Heart right ventricle (tissue), 16 donors: ENCODE measurements around the gene NECTIN4. TPM values are rescaled to one million over a fixed set of nuclear protein-coding genes. Genes with fewer than 3 reads are reported as not detected.
A peak's percentile ranks its signal among the peaks of the same experiment; 100 is the strongest.

Experiments used
- ATAC-seq, 8 donors: fragments of 200-7000 bp; cut with Tn5 transposase; one replicate each; pipeline ENCODE4 v1.9.1; 2020; ENCODE audit warnings: mild to moderate bottlenecking in 8 of 8, moderate library complexity in 8 of 8, moderate number of reproducible peaks in 1 of 8
- DNase-seq, 2 donors: peaks; one replicate each; pipeline ENCODE4 v3.0.0-alpha.2; 2020
- H3K27ac ChIP-seq, 10 donors: fragments of 200-600 bp; sonication (generic) in 2 of 10; one replicate each; pipeline versions ENCODE4 v1.5.0 to v1.8.0; 2020 to 2022; ENCODE audit warnings: mild to moderate bottlenecking in 3 of 10
- H3K27me3 ChIP-seq, 7 donors: fragments of 200-600 bp; one replicate each; pipeline ENCODE4 v1.8.0; 2021 to 2022; ENCODE audit warnings: mild to moderate bottlenecking in 2 of 7
- H3K36me3 ChIP-seq, 9 donors: fragments of 200-600 bp; sonication (generic) in 1 of 9; one replicate each; pipeline versions ENCODE4 v1.5.0 to v1.8.0; 2020 to 2022; ENCODE audit warnings: mild to moderate bottlenecking in 2 of 9
- H3K4me1 ChIP-seq, 9 donors: fragments of 200-600 bp; sonication (generic) in 1 of 9; one replicate each; pipeline versions ENCODE4 v1.5.0 to v1.8.0; 2020 to 2022; ENCODE audit warnings: mild to moderate bottlenecking in 4 of 9
- H3K4me3 ChIP-seq, 10 donors: fragments of 200-600 bp; sonication (generic) in 2 of 10; one replicate each; pipeline versions ENCODE4 v1.5.0 to v1.8.0; 2020 to 2022; ENCODE audit warnings: mild to moderate bottlenecking in 7 of 10, moderate library complexity in 2 of 10
- H3K9me3 ChIP-seq, 11 donors: fragments of 200-600 bp in 10 of 11; sonication (generic) in 2 of 11; one replicate each; pipeline versions ENCODE4 v1.5.0 to v1.8.0; 2013 to 2022; ENCODE audit warnings: mild to moderate bottlenecking in 2 of 11, control low read depth in 1 of 11, moderate library complexity in 1 of 11
- WGBS, 2 donors: extraction: QIAGEN DNeasy Blood & Tissue Kit; methylation state at CpG; one replicate each; pipeline ENCODE4 v1.1.7; 2013; ENCODE audit warnings: inconsistent platforms in 1 of 2; 5-methylcytosine and 5-hydroxymethylcytosine counted together
- intact Hi-C, 10 donors: fragments of 100-400 bp; cut with DNase I; formaldehyde crosslinking; loops; one replicate each; pipeline versions ENCODE4 v1.11.1 to v1.14.2; 2022
- polyA plus RNA-seq, 2 donors: library from polyadenylated mRNA; stranded (reverse); fragments of 200-250 nt; gene quantifications; one replicate each; pipeline ENCODE4 v1.2.3, GENCODE V29; 2013
- total RNA-seq, 10 donors: library from RNA; stranded (reverse); fragmentation: NEBNext Ultra II Directional in 3 of 10; extraction: Animal tissue kit (Norgen Biotek cat#: 25700) in 3 of 10; gene quantifications; one replicate each; pipeline versions ENCODE4 v1.2.1 to v1.2.4, GENCODE V29; 2021 to 2023
- TF ChIP-seq, protein P1 (sequence below), 9 donors: fragments of 200-600 bp; sonication (generic) in 2 of 9; IDR thresholded peaks; one replicate each; pipeline versions ENCODE4 v1.5.0 to v1.8.0; 2021 to 2022; ENCODE audit warnings: antibody characterized with exemption in 9 of 9, mild to moderate bottlenecking in 5 of 9, moderate library complexity in 1 of 9
- donor health status: Arrhythmogenic right ventricular cardiomyopathy.
- donor health status: ischemic (EF 13 %, LVEDD 7.1; RV severe dilation, severe dysfunction).
- donor health status: healthy with polysubstance abuse.
- donor health status: DM: no; HTN: yes; CAD: no.
- donor health status: DM: no; HTN: no; CAD: no.
- donor health status: ischemic (EF 25% LVEDD 6.9; RV normal size, moderate dysfunction).
- donor health status: ischemic (EF 25% LVEDD 5.7; RV mildly dilated, moderate dysfunction).
- donor health status: healthy.
- donor health status: DM: yes; HTN: yes; CAD: no.
- donor health status: Ischemic cardiomyopathy.
- donor health status: ischemic (EF 35%, LVEDD 5.7; RV mildly dilated, moderate dysfunction).
- donor health status: nonischemic (EF 11% LVEDD 7.7; RV severe dilation, severe dysfunction).
- donor health status: DM: yes; HTN: yes; CAD: no.
- donor health status: PGD.
- donor health status: ischemic (EF 29% LVEDD 5.4; RV normal size, mild dysfunction).
- donor health status: nonischemic (EF 23%, LVEDD 6.1; RV moderate dilation, normal function).

NECTIN4 gene
- total and polyA plus RNA-seq, 12 donors, result 0.06 to 0.19 TPM; not detected in 10

DNA sequence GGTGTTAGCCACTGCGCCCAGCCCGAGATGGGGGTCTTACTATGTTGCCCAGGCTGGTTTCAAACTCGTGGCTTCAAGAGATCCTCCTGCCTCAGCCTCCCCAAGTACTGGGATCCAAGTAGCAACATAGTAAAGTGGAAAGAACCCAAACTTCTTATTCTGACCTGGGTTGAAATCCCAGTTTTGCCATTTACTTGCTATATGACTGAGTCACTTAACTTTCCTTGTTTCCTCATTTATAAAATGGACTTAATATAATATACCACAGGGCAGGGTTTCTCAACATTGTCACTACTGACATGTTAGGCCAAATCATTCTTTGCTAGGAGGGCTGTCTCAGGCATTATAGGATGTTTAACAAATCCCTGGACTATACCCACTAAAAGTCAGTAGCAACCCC, 21.8 kb upstream of the NECTIN4 start:
- Histone ChIP-seq H3K27ac (no peak overlapping the region), H3K9me3 (no peaks in the 10 kb centered on the region), H3K4me3 (no peak overlapping the region), H3K27me3 (no peaks in the 10 kb centered on the region), H3K4me1 (peaks cover 0 to 50% (median 33%) of the 10 kb centered on the region in 9 donors), H3K36me3 (peaks cover 0 to 34% (median 0%) of the 10 kb centered on the region in 9 donors)
- DNase-seq, result no peak
- TF ChIP-seq, protein P1, sequence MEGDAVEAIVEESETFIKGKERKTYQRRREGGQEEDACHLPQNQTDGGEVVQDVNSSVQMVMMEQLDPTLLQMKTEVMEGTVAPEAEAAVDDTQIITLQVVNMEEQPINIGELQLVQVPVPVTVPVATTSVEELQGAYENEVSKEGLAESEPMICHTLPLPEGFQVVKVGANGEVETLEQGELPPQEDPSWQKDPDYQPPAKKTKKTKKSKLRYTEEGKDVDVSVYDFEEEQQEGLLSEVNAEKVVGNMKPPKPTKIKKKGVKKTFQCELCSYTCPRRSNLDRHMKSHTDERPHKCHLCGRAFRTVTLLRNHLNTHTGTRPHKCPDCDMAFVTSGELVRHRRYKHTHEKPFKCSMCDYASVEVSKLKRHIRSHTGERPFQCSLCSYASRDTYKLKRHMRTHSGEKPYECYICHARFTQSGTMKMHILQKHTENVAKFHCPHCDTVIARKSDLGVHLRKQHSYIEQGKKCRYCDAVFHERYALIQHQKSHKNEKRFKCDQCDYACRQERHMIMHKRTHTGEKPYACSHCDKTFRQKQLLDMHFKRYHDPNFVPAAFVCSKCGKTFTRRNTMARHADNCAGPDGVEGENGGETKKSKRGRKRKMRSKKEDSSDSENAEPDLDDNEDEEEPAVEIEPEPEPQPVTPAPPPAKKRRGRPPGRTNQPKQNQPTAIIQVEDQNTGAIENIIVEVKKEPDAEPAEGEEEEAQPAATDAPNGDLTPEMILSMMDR (IDR thresholded peaks at IDR 0.05), result no peak
- ATAC-seq, result no peak
- intact Hi-C loops, result no loop called here
- 94 to 96% methylated on average over 3 of the region's 3 CpGs for WGBS, 2 donors

DNA sequence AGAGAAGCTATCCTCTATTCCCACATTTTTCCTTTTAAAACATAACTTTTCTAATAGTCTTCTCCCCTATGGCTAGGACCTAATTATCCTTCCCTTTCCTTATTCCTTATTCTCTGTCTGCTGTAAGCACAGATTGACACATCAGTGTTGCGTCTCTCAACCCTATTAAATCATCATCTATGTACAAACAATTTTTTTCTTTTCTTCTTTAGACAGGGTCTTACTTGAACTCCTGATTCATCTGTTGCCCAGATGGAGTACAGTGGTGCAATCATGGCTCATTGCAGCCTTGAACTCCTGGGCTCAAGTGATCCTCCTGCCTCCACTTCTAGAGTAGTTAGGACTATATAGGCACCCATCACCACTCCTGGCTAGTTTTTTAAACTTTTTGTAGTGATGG, 17.1 kb upstream of the NECTIN4 start:
- 93 to 94% methylated on average over 1 of the region's 1 CpG for WGBS, 2 donors
- H3K4me1 ChIP-seq, result peaks cover 0 to 5% (median 1%) of the 10 kb centered on the region in 9 donors
- no peaks in the 10 kb centered on the region for H3K9me3 ChIP-seq
- ATAC-seq (no peak), DNase-seq (no peak)
- intact Hi-C loops, result no loop called here
- TF ChIP-seq, protein P1 (IDR thresholded peaks at IDR 0.05), result no peak
- peaks cover 0 to 37% (median 8%) of the 10 kb centered on the region in 9 donors for H3K36me3 ChIP-seq
- H3K27me3 ChIP-seq, result no peaks in the 10 kb centered on the region
- no peak overlapping the region for H3K27ac ChIP-seq
- no peak overlapping the region for H3K4me3 ChIP-seq

DNA sequence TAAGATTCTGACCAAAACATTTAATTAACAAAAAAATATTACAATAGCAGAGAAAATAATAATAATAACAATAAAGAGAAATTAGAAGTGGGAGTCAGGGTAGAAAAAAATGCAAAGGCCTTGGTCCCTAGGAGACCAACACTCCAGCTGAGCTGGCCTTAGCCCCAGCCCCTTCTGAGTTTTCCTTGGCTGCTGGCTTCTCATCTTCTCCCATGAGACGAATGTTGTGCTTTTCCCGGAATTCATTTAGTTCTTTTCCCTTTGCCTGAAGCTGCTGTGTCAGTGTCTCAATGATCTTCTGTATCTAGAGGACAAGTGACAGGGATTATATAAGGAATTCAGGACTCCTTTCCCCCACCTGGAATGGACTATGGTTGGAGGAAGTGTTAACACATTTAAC, 11.2 kb upstream of the NECTIN4 start:
- Histone ChIP-seq H3K9me3 (no peaks in the 10 kb centered on the region), H3K36me3 (peaks cover 0 to 38% (median 13%) of the 10 kb centered on the region in 9 donors), H3K27me3 (no peaks in the 10 kb centered on the region), H3K27ac (peak overlapping the region in 3 of 10 donors; percentile 6 to 44 (median 26)), H3K4me1 (peaks cover 7 to 42% (median 22%) of the 10 kb centered on the region in 9 donors), H3K4me3 (no peak overlapping the region)
- peak in 1 of 2 donors; percentile 41 for DNase-seq
- WGBS, 2 donors, result 48 to 60% methylated on average over 2 of the region's 2 CpGs
- intact Hi-C loops, result no loop called here
- TF ChIP-seq, protein P1 (IDR thresholded peaks at IDR 0.05), result no peak
- ATAC-seq, result no peak

DNA sequence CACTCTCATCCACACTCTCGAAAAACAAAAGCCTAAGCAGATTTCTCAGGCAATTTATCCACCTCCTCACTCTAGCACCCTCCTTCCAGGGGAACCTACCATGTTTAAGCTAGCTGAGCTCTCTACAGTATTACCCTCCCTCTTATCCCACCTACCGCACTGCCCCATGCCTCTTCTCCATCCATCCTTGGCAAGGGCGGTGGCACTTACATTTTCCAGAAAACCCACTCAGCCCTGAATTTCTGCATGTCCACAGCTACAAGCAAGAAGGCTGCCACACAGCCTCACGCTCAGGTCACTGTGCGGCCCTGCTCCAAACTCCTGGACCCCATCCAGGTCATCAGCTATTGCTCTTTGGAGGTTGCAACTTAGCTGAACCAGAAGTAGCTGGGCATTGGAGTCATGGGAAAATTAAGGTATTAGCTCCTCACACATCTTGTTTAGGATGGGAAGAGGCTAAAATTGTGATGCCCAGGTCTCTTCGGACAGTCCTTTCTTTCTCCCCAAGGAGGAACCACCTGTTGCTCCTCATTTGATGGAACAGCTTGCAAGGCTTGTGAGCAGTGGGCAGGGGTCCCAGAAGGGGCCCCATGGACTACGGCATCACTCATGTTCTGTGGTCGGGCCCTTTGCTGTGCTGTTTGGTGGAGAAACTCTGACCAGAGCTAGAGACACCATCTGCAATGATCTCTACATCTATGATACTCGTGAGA, 9.9 kb upstream of the NECTIN4 start:
- H3K9me3 ChIP-seq, result no peaks in the 10 kb centered on the region
- intact Hi-C loops, result loop anchor here in 9 of 10 donors (2.0 to 10.0 kb wide), 7 partner anchors 52 to 372 kb away; partner anchors contain the start of gene USF1 (in 2 of the 9)
- WGBS, 2 donors, result 81 to 87% methylated on average over 9 of the region's 9 CpGs
- peaks cover 0 to 38% (median 13%) of the 10 kb centered on the region in 9 donors for H3K36me3 ChIP-seq
- no peak for DNase-seq
- H3K27me3 ChIP-seq, result no peaks in the 10 kb centered on the region
- peak in 1 of 8 donors; percentile 12 for ATAC-seq
- H3K4me3 ChIP-seq, result peak overlapping the region in 5 of 10 donors; percentile 60 to 77 (median 66)
- H3K4me1 ChIP-seq, result peaks cover 7 to 43% (median 22%) of the 10 kb centered on the region in 9 donors
- TF ChIP-seq, protein P1 (IDR thresholded peaks at IDR 0.05), result no peak
- peak overlapping the region in 2 of 10 donors; percentile 67 to 68 for H3K27ac ChIP-seq
